Islet of Langerhans (tissue), 1 donor: Measurements from ENCODE around the gene TLR9.
"Not testable (repeated sequence)": the region's sequence is repeated elsewhere in the genome, so short reads cannot be mapped to it uniquely, and the experiment has no call there.

Experiments
- FAIRE-seq: peaks from one replicate; lab custom pipeline; 2011; peaks lifted over from hg19 to GRCh38; lab: Jason Lieb, UNC

The TLR9 gene, protein sequence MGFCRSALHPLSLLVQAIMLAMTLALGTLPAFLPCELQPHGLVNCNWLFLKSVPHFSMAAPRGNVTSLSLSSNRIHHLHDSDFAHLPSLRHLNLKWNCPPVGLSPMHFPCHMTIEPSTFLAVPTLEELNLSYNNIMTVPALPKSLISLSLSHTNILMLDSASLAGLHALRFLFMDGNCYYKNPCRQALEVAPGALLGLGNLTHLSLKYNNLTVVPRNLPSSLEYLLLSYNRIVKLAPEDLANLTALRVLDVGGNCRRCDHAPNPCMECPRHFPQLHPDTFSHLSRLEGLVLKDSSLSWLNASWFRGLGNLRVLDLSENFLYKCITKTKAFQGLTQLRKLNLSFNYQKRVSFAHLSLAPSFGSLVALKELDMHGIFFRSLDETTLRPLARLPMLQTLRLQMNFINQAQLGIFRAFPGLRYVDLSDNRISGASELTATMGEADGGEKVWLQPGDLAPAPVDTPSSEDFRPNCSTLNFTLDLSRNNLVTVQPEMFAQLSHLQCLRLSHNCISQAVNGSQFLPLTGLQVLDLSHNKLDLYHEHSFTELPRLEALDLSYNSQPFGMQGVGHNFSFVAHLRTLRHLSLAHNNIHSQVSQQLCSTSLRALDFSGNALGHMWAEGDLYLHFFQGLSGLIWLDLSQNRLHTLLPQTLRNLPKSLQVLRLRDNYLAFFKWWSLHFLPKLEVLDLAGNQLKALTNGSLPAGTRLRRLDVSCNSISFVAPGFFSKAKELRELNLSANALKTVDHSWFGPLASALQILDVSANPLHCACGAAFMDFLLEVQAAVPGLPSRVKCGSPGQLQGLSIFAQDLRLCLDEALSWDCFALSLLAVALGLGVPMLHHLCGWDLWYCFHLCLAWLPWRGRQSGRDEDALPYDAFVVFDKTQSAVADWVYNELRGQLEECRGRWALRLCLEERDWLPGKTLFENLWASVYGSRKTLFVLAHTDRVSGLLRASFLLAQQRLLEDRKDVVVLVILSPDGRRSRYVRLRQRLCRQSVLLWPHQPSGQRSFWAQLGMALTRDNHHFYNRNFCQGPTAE

DNA sequence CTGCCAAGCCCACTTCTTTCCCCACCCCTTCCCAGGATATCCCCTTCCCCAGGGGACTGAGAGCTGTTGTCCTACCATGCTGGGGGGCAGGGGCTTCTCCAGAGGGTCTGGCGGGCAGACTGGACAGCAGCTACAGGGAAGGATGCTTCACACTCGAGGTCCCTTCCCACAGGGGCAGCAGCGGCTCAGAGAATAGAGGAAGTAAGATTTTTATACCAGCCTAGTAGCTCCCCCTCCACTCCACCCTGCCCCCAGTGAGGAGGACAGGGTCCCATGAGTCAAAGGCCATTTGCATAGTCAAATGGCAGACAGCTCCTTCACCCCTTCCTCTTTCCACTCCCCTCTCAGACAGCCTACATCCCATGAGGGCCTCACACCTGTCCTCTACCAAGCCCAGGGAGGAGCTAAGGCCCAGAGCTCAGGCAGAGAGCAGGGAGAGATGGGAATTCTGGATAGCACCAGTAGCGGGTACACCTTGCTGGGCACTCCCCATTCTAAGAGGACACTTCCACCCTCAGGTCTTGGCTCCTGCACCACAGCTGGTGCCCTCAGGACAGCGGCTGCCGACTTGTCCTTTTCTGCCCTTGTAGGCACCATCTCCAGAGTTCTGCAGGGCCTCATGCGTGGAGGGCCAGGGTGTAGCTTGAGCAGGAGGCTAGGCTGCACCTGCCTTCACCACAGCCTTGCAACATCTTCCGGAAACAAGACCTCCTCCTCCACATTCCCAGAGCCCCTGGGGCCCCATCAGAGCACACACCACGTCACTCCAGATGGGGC lies at the start of gene TLR9:
Gene TLR9, minus strand, starts transcription at position 194 of the 777 bp plus-strand sequence. Its CDS starts 116 bp downstream, at position 78.
- FAIRE-seq, result no peak

GRCh38 chr3:52274781-52275180 lies 49.3 kb upstream of the TLR9 start:
- not testable (repeated sequence) for FAIRE-seq

- no peak for FAIRE-seq
Observed at GRCh38 chr3:52272831-52273230, 47.4 kb upstream of the TLR9 start.

DNA sequence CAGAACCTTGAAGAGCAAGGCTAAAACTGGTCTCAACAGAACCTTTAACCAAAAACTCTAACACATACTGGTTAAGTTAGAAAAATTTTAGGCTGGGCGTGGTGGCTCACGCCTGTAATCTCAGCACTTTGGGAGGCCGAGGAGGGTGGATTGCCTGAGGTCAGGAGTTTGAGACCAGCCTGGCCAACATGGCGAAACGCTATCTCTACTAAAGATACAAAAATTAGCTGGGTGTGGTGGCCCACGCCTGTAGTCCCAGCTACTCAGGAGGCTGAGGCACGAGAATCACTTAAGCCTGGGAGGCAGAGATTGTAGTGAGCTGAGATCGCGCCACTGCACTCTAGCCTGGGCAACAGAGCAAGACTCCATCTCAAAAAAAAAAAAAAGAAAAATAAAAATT lies 46.7 kb upstream of the TLR9 start:
- not testable (repeated sequence) for FAIRE-seq

DNA sequence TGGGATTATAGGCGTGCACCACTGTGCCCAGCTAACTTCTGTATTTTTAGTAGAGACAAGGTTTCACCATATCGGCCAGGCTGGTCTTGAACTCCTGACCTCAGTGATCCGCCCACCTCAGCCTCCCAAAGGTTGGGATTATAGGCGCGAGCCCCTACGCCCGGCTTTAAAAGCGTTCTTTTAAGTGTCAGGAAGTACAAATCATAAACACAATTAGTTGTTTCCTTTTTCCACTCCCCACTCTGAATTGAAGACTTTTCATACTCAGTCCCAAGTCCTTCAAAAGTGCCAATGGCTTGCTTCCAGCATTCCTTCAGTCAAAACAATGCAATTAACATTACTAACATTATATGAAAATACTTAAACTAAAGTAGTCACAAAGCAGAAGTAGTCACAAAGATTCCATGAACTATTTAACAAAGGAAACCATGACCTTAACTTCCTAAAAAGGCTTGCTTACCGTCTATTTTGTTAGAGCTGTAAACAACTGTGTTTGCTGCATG lies 44.9 kb upstream of the TLR9 start:
- no peak for FAIRE-seq

DNA sequence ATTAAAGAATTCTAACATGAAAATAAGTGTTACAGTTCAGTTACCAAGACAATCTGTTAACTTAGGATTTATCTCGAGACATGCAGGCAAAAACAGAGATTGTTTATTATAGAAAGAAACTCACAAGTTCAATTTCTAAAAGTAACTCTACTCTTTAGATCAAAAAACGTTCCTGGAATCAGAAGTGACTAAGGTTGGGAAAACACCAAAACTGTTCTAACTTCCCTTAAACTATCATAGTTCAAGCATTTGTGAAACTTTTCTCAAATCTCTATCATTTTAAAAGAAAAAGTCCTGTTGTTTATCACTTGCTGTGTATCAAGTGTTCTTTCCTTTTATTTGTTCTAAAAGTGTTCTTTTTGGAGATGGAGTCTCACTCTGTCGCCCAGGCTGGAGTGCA lies 44.3 kb upstream of the TLR9 start:
- FAIRE-seq, result peak; percentile 5

- FAIRE-seq, result no peak
Observed at GRCh38 chr3:52268036-52268435, 42.6 kb upstream of the TLR9 start.

DNA sequence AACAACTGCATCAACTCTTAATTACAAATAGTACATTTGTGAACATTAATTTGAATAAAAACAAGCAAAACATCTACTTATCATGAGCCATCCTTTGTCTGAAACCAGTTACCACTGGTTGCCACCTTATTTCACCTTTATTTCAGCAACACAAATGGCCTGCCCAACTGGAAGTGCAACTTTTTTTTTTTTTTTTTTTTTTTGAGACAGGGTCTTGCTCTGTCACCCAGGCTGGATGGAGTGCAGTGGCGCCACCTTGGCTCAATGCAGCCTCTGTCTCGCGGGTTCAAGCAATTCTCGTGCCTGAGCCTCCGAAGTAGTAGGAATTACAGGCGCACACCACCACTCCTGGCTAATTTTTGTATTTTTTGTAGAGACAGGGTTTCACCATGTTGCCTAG lies 39.9 kb upstream of the TLR9 start:
- FAIRE-seq, result no peak

DNA sequence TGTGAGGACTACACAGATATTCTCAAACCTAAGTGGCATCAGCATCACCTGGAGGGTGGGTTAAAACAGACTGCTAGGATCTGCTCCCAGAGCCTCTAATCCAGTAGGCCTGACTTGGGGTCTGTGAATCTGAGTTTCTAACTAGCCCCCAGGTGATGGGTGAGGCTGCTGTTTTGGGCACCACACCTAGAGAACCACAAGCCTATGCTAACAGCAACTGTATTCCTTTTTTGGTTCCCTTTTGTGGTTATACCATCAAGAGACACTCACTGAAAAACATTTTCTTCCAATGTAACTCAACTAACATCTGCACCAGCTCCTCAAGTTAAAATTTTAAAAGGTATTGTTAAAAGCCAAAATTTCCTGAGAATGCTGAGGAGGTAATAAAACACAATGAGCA lies 37.0 kb upstream of the TLR9 start:
- FAIRE-seq, result no peak

GRCh38 chr3:52259448-52259847 lies 34.0 kb upstream of the TLR9 start:
- no peak for FAIRE-seq

DNA sequence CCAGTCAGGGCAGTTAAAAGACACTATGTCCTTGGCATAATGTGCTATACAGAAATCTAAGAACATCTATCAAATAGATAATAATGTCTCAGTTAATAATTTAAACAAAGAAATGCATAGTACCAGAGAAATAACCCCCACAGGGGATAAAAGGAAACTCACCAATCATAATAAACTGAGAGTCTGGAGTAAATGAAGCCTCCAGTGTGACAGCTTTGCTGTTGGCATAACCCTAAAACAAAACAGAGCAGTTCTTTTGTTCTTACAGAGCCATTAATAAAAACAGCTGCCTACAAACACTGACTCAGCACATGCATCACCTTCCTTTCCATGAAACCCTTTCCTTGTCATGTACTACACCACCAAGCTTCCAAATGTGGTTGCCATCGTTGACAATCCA lies 33.6 kb upstream of the TLR9 start:
- no peak for FAIRE-seq

GRCh38 chr3:52257911-52258310 lies 32.5 kb upstream of the TLR9 start:
- no peak for FAIRE-seq

DNA sequence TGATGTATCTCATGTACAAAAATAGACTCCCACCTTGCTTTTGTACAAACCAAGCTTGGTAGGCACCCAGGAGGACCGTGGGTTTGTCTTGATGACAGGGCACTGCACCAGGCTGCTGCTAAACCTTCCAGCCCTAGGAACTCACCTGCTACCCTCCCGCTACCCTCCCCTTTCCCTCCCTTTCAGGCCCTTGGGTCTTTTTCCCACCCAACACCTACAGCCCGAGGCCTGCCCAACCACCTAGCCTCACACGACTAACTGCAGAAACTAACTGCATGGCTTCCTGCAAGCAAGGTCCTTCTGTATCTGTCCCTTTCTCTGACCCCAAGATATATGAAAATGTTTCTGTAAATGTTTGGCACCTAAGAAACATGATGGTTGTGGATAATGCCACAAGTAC lies 31.2 kb upstream of the TLR9 start:
- no peak for FAIRE-seq

GRCh38 chr3:52256159-52256558 lies 30.7 kb upstream of the TLR9 start:
- FAIRE-seq, result no peak

DNA sequence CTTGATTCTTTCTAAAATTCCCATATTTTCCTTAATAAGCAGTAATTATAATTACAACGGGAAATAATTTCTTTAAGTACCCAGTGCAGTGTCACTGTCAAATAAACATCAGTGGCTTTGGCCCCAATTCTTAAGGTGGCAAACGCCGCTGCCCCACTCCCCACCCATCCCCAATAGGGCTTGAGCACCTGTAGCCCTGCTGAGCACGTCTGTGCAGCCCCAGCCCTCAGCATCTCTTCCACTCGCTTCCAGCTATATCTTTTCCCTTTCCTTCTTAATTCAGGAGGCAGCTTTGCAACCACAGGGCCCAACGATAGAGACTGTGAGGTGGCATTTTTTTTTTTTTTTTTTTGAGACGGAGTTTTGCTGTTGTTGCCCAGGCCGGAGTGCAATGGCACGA lies 29.2 kb upstream of the TLR9 start:
- FAIRE-seq, result no peak

DNA sequence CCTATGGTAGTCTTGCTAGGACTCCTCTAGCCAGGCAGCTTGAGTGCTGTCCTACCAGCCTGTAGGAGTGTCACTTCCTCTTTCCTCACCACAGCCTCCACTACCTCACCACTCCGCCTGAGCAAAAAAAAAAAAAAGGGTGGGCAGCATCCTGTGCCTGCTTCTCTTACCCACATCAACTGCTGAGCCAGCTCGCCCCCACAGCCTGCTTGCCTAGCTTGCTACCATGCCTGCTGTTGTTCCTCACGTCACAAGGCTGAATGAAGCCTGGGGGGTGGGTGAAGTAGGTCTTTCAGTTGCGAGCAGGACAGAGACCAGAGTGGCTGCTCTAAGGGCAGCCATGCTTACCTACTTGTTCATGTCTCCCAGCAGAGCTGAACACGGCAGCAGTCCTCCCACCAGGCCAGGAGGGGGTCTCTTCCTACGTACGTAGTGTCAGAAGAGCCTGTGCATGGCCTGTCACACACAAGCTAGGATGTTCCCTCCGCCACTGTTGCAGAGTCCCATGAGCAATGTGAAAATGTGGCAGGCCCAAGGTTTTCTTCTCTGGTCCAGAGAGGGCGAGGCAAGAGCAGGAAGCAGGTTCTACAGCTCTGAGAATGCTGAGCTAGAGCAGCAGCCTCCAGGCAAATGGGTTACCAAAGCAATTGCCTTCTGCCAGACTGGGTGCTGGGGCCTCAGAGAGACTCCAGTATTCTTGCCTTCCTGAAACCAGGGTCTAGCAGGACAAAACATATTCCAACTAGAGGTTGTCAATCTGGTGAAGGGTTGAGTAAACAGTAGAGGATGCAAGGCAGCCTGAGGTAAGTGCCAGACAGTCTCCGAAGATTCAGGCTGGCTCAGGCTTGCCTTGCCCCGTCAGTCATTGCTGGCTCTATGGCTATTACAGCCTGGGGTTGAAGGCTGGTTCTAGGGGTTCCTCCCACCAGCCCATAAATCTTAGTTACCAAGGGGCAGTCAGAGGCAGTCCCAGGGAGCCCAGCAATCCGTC lies 28.2 kb upstream of the TLR9 start:
- no peak for FAIRE-seq

GRCh38 chr3:52250122-52250521 lies 24.7 kb upstream of the TLR9 start:
- FAIRE-seq, result no peak

DNA sequence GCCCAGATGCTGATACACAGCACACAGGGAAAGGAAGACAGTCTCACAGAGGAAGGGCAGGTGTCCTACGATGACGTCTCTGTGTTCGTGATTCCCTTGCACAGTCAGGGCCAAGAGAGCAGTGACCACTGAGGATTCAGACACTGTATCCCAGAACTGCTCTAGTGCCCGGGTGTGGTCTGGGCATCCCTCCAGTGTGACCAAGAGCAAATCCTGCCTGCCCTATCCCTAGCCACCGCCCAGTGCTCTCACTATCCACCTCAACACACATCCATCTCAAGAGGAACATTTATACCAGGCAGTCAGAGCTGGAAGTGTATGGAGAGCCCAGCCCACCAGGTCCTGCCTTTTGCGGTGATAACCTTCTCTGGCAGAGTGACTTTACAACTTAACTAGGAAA lies 24.2 kb upstream of the TLR9 start:
- FAIRE-seq, result no peak

DNA sequence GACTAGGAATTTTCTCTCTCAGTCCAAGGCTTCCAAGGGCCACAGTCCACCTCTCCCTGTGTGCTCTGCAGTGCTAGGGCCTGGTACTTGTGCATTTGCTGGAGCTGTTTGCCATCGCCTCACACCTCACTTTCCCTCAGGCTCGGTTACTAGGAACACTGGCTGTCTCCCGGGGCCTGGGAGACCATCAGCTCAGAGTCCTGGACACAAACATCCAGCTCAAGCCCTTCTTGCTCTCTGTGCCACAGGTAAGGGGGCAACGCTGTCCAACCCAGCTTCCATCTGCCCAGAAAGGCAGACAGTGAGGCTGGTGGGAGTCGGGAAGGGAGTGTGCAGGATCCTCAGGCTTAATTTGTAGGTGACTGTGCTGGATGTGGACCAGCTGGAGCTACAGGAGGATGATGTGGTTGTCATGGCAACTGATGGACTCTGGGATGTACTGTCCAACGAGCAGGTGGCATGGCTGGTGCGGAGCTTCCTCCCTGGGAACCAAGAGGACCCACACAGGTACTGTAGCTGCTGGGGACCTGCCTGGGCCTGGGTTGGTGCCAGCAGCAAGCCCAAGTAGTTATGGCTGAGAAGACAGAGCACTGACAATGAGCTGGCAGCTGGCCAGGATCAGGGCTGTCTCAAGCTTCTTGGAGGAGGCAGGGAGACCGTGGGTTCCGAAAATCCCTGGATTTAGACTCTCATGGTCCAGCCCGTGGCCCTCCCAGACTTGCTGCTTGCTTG lies 23.5 kb upstream of the TLR9 start:
- no peak for FAIRE-seq

DNA sequence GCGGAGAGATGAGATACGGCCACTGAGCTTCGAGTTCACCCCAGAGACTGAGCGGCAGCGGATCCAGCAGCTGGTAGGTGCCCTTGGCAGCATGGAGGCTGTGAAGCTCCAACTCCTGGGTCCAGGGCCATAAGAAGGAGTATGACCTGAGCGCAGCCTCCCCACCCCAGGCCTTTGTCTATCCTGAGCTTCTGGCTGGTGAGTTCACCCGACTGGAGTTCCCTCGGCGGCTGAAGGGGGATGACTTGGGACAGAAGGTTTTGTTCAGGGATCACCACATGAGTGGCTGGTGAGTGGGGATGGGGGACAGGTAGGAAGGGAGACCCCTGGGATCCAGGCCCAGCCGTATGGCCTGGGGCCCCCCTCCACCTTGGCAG lies 22.7 kb upstream of the TLR9 start:
- FAIRE-seq, result no peak
